ENCODE data around the gene ARMC9. TPM values are rescaled to one million over a fixed set of nuclear protein-coding genes. Genes with fewer than 3 reads are reported as not detected.

ARMC9 gene
- total RNA-seq, 2 donors from 2014 or later, result 6.9 to 10.1 TPM

- TF ChIP-seq POLR2A (IDR thresholded peaks at IDR 0.05) (no peak), CTCF (IDR thresholded peaks at IDR 0.05) (no peak)
- Histone ChIP-seq H3K27ac (no peak overlapping the region), H3K4me1 (no peaks in the 10 kb centered on the region), H3K36me3 (replicated peaks in 1 of 2; ENCODE audit: insufficient read depth in 1 of 2, low read depth in 2 of 2) (no peaks in the 10 kb centered on the region), H3K9me3 (no peaks in the 10 kb centered on the region), H3K27me3 (no peaks in the 10 kb centered on the region), H3K4me3 (no peak overlapping the region)
- no peak for ATAC-seq
- WGBS, 2 donors, result 84 to 87% methylated on average over 5 of the region's 5 CpGs
- DNase-seq, result no peak
- intact Hi-C loops (cut with DNase I), result loop anchor here (10.0 kb wide), 1 partner anchor 160 kb away; the partner anchor contains the start of gene B3GNT7
Observed at GRCh38 chr2:231235217-231235616, 36.8 kb downstream of the ARMC9 start.

- ATAC-seq (no peak), DNase-seq (no peak)
- intact Hi-C loops (cut with DNase I), result loop anchor here (10.0 kb wide), 1 partner anchor 156 kb away; the partner anchor contains the start of gene B3GNT7
- H3K4me1 ChIP-seq, result peaks cover 10% of the 10 kb centered on the region
- H3K36me3 ChIP-seq (replicated peaks in 1 of 2; ENCODE audit: insufficient read depth in 1 of 2, low read depth in 2 of 2), result no peaks in the 10 kb centered on the region
- H3K27me3 ChIP-seq, result no peaks in the 10 kb centered on the region
- H3K27ac ChIP-seq, result no peak overlapping the region
- H3K9me3 ChIP-seq, result no peaks in the 10 kb centered on the region
- no peak overlapping the region for H3K4me3 ChIP-seq
- TF ChIP-seq CTCF (IDR thresholded peaks at IDR 0.05), result no peak
- TF ChIP-seq POLR2A (IDR thresholded peaks at IDR 0.05), result no peak
- WGBS, 2 donors, result 88 to 95% methylated on average over 3 of the region's 3 CpGs
Observed at GRCh38 chr2:231238689-231239088, 40.3 kb downstream of the ARMC9 start.

- no peaks in the 10 kb centered on the region for H3K27me3 ChIP-seq
- no peak overlapping the region for H3K4me3 ChIP-seq
- no peaks in the 10 kb centered on the region for H3K36me3 ChIP-seq (replicated peaks in 1 of 2; ENCODE audit: insufficient read depth in 1 of 2, low read depth in 2 of 2)
- H3K27ac ChIP-seq, result no peak overlapping the region
- DNase-seq (no peak), ATAC-seq (no peak)
- intact Hi-C loops (cut with DNase I), result loop anchor here (10.0 kb wide), 1 partner anchor 155 kb away; the partner anchor contains the start of gene B3GNT7
- H3K9me3 ChIP-seq, result no peaks in the 10 kb centered on the region
- 96 to 97% methylated on average over 5 to 10 of the region's 10 CpGs for WGBS, 2 donors
- no peak for TF ChIP-seq CTCF (IDR thresholded peaks at IDR 0.05)
- TF ChIP-seq POLR2A (IDR thresholded peaks at IDR 0.05), result no peak
- peaks cover 14% of the 10 kb centered on the region for H3K4me1 ChIP-seq
Observed at GRCh38 chr2:231239751-231240150, 41.3 kb downstream of the ARMC9 start.

- no peak for TF ChIP-seq CTCF (IDR thresholded peaks at IDR 0.05)
- no peak for TF ChIP-seq POLR2A (IDR thresholded peaks at IDR 0.05)
Observed at GRCh38 chr2:231241755-231242507, 43.5 kb downstream of the ARMC9 start.

More at GRCh38 chr2:231241755-231242507, 43.5 kb downstream of the ARMC9 start:
- intact Hi-C loops (cut with DNase I), result no loop called here
- no peaks in the 10 kb centered on the region for H3K27me3 ChIP-seq
- WGBS, 2 donors, result 31 to 49% methylated on average over 7 of the region's 7 CpGs
- ATAC-seq (peak; percentile 45), DNase-seq (peak in 3 of 4 donors; percentile 19 to 57 (median 37))
- H3K9me3 ChIP-seq, result no peaks in the 10 kb centered on the region
- peaks cover 35% of the 10 kb centered on the region for H3K4me1 ChIP-seq
- H3K4me3 ChIP-seq, result no peak overlapping the region
- H3K27ac ChIP-seq, result peak overlapping the region in 1 of 4 donors; percentile 5
- no peaks in the 10 kb centered on the region for H3K36me3 ChIP-seq (replicated peaks in 1 of 2; ENCODE audit: insufficient read depth in 1 of 2, low read depth in 2 of 2)

Measured in body of pancreas (tissue), 4 donors.